Heart left ventricle (tissue), 13 donors: Measurements from ENCODE around the gene SSH2.

Source experiments
- POLR2A ChIP-seq, 2 donors: fragments of 450-650 bp; IDR thresholded peaks; one replicate each; pipeline ENCODE4 v1.6.1; 2017; ENCODE audit warnings: antibody characterized with exemption in 2 of 2, mild to moderate bottlenecking in 2 of 2, moderate library complexity in 2 of 2
- TF ChIP-seq, protein P1 (sequence below), 12 donors: fragments of 200-600 bp; sonication (generic) in 4 of 12; IDR thresholded peaks; one replicate each; pipeline versions ENCODE4 v1.5.0 to v1.8.0; 2018 to 2022; ENCODE audit warnings: antibody characterized with exemption in 12 of 12, mild to moderate bottlenecking in 5 of 12
- donor health status: ischemic (EF 13 %, LVEDD 7.1; RV severe dilation, severe dysfunction).
- donor health status: DM: no; HTN: yes; CAD: no.
- donor health status: DM: no; HTN: no; CAD: no.
- donor health status: ischemic (EF 25% LVEDD 6.9; RV normal size, moderate dysfunction).
- donor health status: ischemic (EF 25% LVEDD 5.7; RV mildly dilated, moderate dysfunction).
- donor health status: ischemic (EF 35%, LVEDD 5.7; RV mildly dilated, moderate dysfunction).
- donor health status: nonischemic (EF 11% LVEDD 7.7; RV severe dilation, severe dysfunction).
- donor health status: DM: yes; HTN: yes; CAD: no.
- donor health status: PGD.
- donor health status: ischemic (EF 29% LVEDD 5.4; RV normal size, mild dysfunction).
- donor health status: nonischemic (EF 23%, LVEDD 6.1; RV moderate dilation, normal function).

DNA sequence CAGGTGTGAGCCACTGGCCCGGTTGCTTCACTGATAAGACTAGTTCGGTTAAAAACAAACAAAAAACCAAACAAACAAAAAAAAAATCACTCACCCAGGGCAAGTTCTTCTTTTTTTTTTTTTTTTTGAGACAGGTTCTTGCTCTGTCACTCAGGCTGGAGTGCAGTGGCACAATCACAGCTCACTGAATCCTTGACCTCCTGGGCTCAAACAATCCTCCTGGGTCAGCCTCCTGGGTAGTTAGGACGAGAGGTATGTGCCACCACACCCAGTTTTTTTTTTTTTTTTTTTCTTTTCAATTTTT is 187.9 kb downstream of the SSH2 start:
- TF ChIP-seq, protein P1, sequence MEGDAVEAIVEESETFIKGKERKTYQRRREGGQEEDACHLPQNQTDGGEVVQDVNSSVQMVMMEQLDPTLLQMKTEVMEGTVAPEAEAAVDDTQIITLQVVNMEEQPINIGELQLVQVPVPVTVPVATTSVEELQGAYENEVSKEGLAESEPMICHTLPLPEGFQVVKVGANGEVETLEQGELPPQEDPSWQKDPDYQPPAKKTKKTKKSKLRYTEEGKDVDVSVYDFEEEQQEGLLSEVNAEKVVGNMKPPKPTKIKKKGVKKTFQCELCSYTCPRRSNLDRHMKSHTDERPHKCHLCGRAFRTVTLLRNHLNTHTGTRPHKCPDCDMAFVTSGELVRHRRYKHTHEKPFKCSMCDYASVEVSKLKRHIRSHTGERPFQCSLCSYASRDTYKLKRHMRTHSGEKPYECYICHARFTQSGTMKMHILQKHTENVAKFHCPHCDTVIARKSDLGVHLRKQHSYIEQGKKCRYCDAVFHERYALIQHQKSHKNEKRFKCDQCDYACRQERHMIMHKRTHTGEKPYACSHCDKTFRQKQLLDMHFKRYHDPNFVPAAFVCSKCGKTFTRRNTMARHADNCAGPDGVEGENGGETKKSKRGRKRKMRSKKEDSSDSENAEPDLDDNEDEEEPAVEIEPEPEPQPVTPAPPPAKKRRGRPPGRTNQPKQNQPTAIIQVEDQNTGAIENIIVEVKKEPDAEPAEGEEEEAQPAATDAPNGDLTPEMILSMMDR (IDR thresholded peaks at IDR 0.05): no peak
- no peak for TF ChIP-seq POLR2A (IDR thresholded peaks at IDR 0.05)
